ENCODE results near the gene SHOC1. TPM values are rescaled to one million over a fixed set of nuclear protein-coding genes. Genes with fewer than 3 reads are reported as not detected.

Gene SHOC1
- total RNA-seq: 1 to 10 TPM in 3 of 4 donors, under 1 TPM in 1; 0.17 to 1.4 (median 1.1) TPM

- WGBS, 2 donors: 88% methylated on average over 28 to 29 of the region's 29 CpGs
- intact Hi-C loops (cut with DNase I; ENCODE audit: low total_unique reads): no loop called here
- no peak within 1 kb of the TSS for H3K4me3 ChIP-seq (ENCODE audit: low read depth, poor library complexity, severe bottlenecking)
- no peak for DNase-seq (ENCODE audit: low spot score in 2 of 2)
- TF ChIP-seq POLR2A (IDR thresholded peaks at IDR 0.05) (no peak), CTCF (IDR thresholded peaks at IDR 0.05) (no peak)
These were observed at the start of gene SHOC1 for GRCh38 chr9:111794835-111795556. Gene SHOC1 (minus strand): TSS chr9:111794937. CDS start chr9:111791418, 3,519 bp downstream.

DNA sequence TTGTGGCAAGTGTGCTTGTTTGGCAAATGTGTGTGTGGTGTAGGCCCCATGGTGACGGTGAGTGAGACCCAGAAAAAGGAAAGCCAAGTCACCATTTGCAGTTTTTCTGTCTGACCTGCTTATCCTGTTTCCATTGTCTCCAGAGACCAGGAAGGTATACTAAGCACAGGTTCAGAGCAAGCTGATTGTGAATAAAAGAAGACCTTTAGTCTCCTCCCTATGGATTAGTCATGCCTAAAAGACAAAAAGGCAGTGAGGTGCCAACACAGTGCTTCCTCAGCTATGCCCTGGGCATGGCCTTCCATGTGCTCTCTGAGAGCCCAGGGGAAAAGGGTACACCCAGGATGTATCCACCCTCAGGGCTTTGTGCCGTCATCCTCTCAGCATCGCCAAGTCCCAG is 49.2 kb upstream of the SHOC1 start:
- TF ChIP-seq CTCF (IDR thresholded peaks at IDR 0.05) (no peak), POLR2A (IDR thresholded peaks at IDR 0.05) (no peak)
- intact Hi-C loops (cut with DNase I; ENCODE audit: low total_unique reads): no loop called here
- no peak overlapping the region for H3K4me3 ChIP-seq (ENCODE audit: low read depth, poor library complexity, severe bottlenecking)
- WGBS, 2 donors: 54 to 70% methylated on average over 3 of the region's 3 CpGs
- no peak for DNase-seq (ENCODE audit: low spot score in 2 of 2)

DNA sequence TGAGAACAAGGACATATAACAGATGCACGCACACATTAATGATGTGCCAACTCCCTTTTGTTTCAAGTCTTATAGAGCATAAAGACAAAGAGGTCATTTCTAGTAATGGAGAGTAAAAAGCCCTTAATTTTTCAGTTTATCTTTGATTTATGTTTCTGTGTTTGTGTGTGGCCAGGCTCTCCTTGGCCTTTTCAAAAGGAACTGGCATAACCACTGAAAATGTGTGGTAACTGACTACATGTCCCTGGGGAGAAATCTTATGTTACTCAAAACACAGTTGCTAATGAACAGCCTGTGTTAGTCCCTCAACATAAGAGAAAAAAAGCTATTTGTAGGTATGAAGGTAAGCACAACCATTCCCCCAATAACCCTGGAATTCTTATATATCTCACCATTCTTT is 47.6 kb upstream of the SHOC1 start:
- WGBS, 2 donors: 81 to 83% methylated on average over 1 of the region's 1 CpG
- no peak overlapping the region for H3K4me3 ChIP-seq (ENCODE audit: low read depth, poor library complexity, severe bottlenecking)
- DNase-seq (ENCODE audit: low spot score in 2 of 2): no peak
- no peak for TF ChIP-seq POLR2A (IDR thresholded peaks at IDR 0.05)
- TF ChIP-seq CTCF (IDR thresholded peaks at IDR 0.05): no peak
- intact Hi-C loops (cut with DNase I; ENCODE audit: low total_unique reads): no loop called here

DNA sequence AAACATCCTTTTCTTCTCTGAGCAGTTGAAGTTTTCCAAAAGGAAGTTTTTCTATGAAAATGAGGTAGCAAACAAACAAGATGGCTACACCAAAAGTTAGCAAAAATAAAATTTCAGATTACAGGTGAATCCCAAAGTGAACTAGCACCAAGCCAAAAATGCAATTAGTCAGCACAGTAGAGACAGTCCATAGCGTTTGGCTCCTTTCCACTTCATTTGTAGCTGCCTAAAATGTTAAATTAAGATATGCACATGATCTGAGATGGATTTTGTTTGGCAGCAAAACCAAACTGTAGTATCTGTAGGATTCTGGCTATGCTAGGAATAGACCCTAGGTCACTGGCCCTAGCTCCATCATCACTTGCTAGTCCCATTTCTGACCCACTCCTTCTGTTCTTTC is 45.7 kb upstream of the SHOC1 start:
- no peak overlapping the region for H3K4me3 ChIP-seq (ENCODE audit: low read depth, poor library complexity, severe bottlenecking)
- TF ChIP-seq CTCF (IDR thresholded peaks at IDR 0.05) (no peak), POLR2A (IDR thresholded peaks at IDR 0.05) (no peak)
- WGBS, 2 donors: 42 to 48% methylated on average over 1 of the region's 1 CpG
- no peak for DNase-seq (ENCODE audit: low spot score in 2 of 2)
- intact Hi-C loops (cut with DNase I; ENCODE audit: low total_unique reads): no loop called here

DNA sequence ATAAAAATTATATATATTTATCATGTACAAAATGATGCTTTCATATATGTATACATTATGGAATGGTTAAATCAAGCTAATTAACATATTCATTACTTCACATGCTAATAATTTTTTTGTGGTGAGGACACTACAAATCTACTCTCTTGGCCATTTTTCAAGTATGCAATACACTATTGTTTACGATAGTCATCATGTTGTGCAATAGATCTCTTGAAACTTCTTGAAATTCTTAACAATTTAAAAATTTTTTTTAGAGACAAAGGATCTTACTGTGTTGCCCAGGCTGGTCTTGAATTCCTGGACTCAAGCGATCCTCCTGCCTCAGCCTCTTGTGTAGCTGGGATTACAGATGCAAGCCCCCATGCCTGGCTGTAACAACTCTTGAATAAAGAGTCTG is 45.2 kb upstream of the SHOC1 start:
- no peak for TF ChIP-seq POLR2A (IDR thresholded peaks at IDR 0.05)
- no peak for TF ChIP-seq CTCF (IDR thresholded peaks at IDR 0.05)
- intact Hi-C loops (cut with DNase I; ENCODE audit: low total_unique reads): no loop called here
- no peak for DNase-seq (ENCODE audit: low spot score in 2 of 2)
- no peak overlapping the region for H3K4me3 ChIP-seq (ENCODE audit: low read depth, poor library complexity, severe bottlenecking)
- WGBS, 2 donors: 70 to 75% methylated on average over 2 of the region's 2 CpGs

DNA sequence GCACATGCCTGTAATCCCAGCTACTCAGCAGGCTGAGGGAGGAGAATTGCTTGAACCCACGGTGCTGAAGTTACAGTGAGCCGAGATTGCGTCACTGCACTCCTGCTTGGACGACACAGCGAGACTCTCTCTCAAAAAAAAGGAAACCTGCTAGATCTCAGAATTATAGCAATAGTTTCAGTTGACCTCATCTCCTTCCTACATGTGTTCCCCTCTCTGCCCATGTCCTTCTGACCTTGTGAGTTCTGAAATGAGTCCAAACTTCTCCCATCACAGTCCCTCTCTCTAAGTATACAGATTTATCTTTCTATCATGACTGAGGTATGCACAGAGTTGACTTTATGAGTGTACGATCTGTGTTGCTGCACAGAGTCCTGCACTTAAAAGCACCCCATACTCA is 44.6 kb upstream of the SHOC1 start:
- no peak for TF ChIP-seq CTCF (IDR thresholded peaks at IDR 0.05)
- no peak for DNase-seq (ENCODE audit: low spot score in 2 of 2)
- 67% methylated on average over 6 of the region's 6 CpGs for WGBS, 2 donors
- H3K4me3 ChIP-seq (ENCODE audit: low read depth, poor library complexity, severe bottlenecking): no peak overlapping the region
- intact Hi-C loops (cut with DNase I; ENCODE audit: low total_unique reads): no loop called here

Data from lower leg skin (tissue), 4 donors.